ES-I3 (cell line): Measurements from ENCODE around the gene FAM131A.
"Not testable (repeated sequence)": the region's sequence is repeated elsewhere in the genome, so short reads cannot be mapped to it uniquely, and the experiment has no call there.

Experiments
- H3K36me3 ChIP-seq: 2 replicates; pipeline ENCODE4 v1.6.1; 2013; ENCODE audit warnings: mild to moderate bottlenecking, low read length, control low read depth, moderate library complexity; ENCODE audit not compliant: insufficient read depth
- H3K4me1 ChIP-seq: 2 replicates; pipeline ENCODE4 v1.6.1; 2013; ENCODE audit warnings: mild to moderate bottlenecking, control low read depth, low read length; ENCODE audit not compliant: insufficient read depth
- H3K9ac ChIP-seq: 2 replicates; pipeline ENCODE4 v1.6.1; 2013; ENCODE audit warnings: low read depth, mild to moderate bottlenecking, low read length, moderate library complexity
- H3K9me3 ChIP-seq: 2 replicates; pipeline ENCODE4 v1.6.1; 2013; ENCODE audit warnings: mild to moderate bottlenecking, low read length, moderate library complexity; ENCODE audit not compliant: control insufficient read depth, insufficient read depth

FAM131A gene

DNA sequence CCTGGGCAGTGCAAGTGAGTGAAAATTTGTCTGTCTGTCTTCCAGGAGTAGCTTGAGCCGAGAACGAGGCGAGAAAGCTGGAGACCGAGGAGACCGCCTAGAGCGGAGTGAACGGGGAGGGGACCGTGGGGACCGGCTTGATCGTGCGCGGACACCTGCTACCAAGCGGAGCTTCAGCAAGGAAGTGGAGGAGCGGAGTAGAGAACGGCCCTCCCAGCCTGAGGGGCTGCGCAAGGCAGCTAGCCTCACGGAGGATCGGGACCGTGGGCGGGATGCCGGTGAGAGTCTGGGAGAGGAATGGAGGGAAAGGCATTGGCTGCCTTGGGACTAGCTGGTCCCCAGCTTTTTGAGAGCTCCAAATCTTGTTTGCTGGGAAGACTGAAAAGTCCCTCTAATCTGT lies 10.2 kb upstream of the FAM131A start:
- Histone ChIP-seq H3K9me3 (no peaks in the 10 kb centered on the region), H3K4me1 (no peaks in the 10 kb centered on the region), H3K36me3 (peaks cover 70% of the 10 kb centered on the region), H3K9ac (no peak overlapping the region)

DNA sequence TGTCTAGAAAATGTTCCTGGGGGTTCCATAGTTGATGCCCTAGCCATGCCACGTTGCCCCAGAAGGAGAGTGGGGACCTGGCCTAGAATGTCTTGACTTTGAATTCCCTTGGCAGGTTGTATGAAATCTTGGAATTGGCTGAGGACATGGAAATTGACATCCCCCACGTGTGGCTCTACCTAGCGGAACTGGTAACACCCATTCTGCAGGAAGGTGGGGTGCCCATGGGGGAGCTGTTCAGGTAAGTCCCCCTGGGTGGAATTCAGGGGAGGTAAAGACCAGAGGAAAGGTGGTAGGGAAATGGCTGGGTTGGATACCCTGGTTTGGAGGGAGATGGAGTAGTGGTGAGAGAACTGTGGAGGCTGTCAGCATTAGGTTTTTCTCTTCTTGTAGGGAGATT lies 8.9 kb upstream of the FAM131A start:
- Histone ChIP-seq H3K36me3 (peaks cover 65% of the 10 kb centered on the region), H3K9me3 (no peaks in the 10 kb centered on the region), H3K4me1 (no peaks in the 10 kb centered on the region), H3K9ac (no peak overlapping the region)

DNA sequence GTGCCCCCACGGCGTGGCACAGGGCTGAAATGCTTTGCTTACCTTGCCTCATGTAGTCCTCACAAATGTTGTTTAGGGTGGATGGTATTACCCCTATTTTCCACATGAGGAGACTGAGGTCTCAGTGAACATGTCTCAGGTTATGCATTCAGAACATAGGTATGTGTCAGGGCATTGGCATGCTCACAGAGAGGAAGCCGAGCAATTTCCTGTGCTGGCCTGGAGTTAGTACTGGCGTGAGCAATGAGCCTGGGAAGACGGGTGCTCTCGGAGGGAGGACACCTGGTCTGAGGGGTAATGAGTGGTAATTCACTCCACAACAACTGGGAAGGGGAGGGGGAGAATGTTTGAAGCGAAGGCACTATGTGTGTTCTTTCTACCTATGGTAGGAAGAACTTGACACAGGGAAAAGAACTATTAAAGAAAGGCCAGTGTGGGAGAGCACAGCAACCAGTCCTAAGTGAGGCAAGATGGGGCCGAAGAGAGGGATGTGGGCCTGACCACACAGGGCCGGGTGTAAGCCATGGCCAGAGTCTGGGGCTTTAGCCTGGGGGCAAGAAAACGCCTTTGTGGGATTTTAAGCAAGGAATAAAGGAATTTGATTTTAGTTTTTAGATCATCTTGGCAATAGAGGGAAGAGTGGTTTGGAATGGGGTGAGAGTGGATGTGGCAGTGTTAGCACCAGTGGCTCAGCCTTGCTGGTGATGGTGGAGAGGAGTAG lies 4.9 kb upstream of the FAM131A start:
- H3K4me1 ChIP-seq = peaks cover 5% of the 10 kb centered on the region; the same call in 1 of the 2 replicates
- H3K9ac ChIP-seq = no peak overlapping the region
- H3K36me3 ChIP-seq = peaks cover 37% of the 10 kb centered on the region
- no peaks in the 10 kb centered on the region for H3K9me3 ChIP-seq

DNA sequence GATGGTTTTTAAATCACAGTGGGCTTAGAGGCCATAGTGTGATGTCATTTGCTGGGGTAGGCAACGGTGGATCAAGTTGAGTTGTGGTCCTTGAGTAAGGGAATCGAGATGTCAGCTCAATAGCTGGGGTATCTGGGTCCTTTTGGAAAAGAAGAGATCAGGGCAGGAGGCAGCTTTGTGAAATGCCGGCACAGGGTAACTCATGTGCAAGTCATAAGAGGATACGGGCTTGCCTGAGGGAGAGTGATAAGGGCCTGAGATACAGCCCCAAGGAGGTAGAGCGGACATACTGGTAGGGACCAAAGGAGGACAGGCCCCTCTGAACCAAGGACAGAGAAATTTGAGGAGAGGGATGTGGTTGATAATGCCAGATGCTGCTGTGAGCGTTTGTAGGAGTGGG lies 4.2 kb upstream of the FAM131A start:
- H3K36me3 ChIP-seq = peaks cover 35% of the 10 kb centered on the region
- peaks cover 9% of the 10 kb centered on the region; the same call in 1 of the 2 replicates for H3K4me1 ChIP-seq
- no peak overlapping the region for H3K9ac ChIP-seq
- H3K9me3 ChIP-seq = no peaks in the 10 kb centered on the region

DNA sequence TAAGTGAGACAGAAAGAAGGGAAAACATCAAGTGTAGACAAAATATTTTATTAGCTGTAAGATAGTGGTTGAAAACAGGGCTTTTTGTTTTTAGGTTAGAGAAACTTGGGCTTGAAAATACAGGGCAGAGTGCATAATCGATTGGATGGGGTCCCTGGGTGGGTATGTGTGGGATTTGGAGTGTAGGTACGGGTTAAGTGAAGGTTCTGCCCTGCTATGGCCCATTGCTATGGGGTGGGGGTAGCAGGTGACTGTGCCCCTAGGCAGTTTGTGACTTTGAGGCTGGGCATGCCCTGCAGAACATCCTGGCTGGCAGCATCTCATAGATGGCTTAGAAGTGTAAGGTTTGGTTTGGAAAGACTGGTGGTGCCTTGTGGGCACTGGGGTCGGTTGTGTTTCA lies 3.7 kb upstream of the FAM131A start:
- H3K9me3 ChIP-seq = no peaks in the 10 kb centered on the region
- H3K4me1 ChIP-seq = peaks cover 9% of the 10 kb centered on the region; the same call in 1 of the 2 replicates
- H3K9ac ChIP-seq = no peak overlapping the region
- peaks cover 32% of the 10 kb centered on the region for H3K36me3 ChIP-seq

DNA sequence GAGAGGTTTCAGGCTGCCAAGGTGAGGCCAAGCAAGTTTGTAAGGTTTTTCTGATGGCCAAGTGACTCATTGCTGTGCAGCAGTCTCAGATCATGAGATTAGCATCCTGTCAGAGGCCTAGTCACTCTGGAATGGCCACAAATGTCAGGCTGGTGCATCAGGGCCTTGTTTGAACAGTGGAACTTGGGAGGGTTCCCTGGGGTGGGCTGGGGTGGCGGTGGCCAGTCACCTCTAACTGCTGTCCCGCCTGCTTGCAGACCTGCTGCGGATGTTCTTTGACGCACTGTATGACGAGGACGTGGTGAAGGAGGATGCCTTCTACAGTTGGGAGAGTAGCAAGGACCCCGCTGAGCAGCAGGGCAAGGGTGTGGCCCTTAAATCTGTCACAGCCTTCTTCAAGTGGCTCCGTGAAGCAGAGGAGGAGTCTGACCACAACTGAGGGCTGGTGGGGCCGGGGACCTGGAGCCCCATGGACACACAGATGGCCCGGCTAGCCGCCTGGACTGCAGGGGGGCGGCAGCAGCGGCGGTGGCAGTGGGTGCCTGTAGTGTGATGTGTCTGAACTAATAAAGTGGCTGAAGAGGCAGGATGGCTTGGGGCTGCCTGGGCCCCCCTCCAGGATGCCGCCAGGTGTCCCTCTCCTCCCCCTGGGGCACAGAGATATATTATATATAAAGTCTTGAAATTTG lies 2.8 kb upstream of the FAM131A start:
- Histone ChIP-seq H3K36me3 (peaks cover 30% of the 10 kb centered on the region), H3K9me3 (no peaks in the 10 kb centered on the region), H3K9ac (no peak overlapping the region), H3K4me1 (peaks cover 9% of the 10 kb centered on the region; the same call in 1 of the 2 replicates)

DNA sequence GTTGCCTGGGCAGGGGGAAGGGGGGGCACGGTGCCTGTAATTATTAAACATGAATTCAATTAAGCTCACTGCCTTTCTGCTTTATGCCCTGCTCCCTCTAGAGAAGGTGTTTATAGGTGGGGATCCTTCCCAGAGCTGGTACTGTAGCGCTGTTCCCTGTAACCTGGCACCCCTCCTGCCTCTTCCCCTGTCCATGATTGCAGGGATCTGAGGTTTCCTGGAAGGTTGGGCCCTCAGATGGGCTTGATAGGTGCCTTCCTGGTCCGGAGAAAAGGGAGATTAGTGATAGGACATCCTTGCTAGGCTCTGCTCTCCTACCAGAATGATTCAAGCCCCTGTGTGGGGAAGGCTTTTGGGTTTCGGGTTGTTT lies 2.1 kb upstream of the FAM131A start:
- H3K4me1 ChIP-seq = peaks cover 9% of the 10 kb centered on the region; the same call in 1 of the 2 replicates
- peak overlapping the region; percentile 76; the same call in 1 of the 2 replicates for H3K9ac ChIP-seq
- peaks cover 27% of the 10 kb centered on the region for H3K36me3 ChIP-seq
- no peaks in the 10 kb centered on the region for H3K9me3 ChIP-seq

DNA sequence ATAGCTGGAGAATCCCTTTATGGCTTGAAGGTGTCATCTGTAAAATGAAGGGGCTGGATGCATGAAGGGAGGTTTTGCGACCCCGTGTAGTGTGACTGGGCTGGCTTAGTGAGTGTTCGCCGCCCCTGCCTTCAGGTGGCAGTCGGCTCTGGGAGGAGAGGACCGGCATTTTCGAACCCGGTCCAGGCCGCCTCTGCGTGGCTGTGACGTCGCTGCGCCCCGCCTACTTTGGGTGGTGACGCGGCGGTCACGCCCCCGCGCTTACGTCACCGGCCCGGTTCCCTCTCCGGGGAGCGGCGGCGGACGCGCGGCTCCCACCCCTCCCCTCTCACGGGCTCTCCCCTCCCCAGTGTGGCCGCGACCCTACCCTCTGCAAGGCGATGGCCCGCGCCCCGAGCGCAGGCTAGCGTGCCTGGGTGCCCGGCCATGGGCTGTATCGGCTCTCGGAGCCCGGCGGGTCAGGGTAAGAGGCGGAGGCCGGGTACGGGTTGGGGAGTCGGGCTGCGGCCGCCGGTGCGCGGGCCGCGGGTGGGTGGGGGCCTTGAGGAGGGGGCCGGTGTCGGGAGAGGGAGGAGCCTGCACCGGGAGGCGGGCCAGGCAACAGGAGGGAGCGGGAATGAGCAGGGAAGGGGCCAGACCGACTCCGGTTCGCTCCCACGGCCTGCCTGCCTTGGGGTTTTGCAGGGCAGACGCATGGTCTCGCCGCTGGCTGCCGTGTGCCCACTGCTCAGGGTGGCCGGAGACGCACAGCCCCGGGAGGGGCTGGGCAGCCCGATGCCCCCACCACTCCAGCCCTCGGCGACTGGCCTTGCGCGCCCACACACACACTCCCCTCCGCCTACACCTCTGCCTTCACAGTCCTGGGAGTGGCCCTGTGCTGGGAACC lies 1.5 kb upstream of the FAM131A start:
- Histone ChIP-seq H3K9ac (peak overlapping the region; percentile 76), H3K4me1 (peaks cover 14% of the 10 kb centered on the region), H3K36me3 (peaks cover 27% of the 10 kb centered on the region), H3K9me3 (no peaks in the 10 kb centered on the region)

DNA sequence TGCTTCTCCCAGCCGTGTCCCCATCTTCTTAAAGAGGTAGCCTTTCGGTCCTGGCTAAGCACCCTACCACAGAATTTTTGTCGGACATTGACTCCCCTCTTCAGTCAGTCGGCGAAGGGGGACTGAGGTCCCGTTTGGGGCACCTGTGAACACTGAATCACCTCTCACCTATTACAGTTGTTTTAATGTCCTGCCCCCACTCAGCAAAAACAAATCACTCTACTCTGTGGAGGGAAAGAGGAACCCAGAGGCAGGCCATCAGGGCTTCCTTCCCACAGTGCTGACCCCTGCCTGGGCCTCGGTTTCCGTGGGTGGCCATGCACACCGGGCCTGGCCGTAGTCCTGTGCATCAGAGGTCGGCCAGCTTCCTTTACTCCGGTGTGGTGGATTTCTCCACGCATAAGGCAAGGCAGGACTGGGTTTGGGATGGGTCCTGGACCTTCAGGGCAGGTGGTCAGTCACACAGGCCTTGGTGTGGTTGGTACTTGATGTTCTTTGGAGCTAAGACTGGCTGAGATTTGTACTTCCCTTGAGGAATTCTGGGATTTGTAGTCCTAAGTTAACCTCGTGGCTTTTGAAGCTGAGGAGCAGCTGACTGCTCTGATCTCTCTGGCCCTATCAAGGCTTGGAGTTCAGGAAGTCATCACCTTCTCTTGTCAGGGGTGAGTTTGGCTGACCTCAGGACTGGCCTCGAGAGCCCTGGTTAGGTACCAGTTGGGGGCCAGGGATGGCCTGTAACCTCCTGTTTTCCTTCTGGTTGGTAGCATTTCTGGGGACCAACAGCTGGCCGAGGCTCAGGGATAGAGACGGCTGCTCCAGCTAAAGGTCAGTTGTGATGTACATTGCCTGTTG lies 627 bp upstream of the FAM131A start:
- Histone ChIP-seq H3K9ac (peak overlapping the region; percentile 76), H3K36me3 (peaks cover 19% of the 10 kb centered on the region), H3K9me3 (no peaks in the 10 kb centered on the region), H3K4me1 (peaks cover 22% of the 10 kb centered on the region)

DNA sequence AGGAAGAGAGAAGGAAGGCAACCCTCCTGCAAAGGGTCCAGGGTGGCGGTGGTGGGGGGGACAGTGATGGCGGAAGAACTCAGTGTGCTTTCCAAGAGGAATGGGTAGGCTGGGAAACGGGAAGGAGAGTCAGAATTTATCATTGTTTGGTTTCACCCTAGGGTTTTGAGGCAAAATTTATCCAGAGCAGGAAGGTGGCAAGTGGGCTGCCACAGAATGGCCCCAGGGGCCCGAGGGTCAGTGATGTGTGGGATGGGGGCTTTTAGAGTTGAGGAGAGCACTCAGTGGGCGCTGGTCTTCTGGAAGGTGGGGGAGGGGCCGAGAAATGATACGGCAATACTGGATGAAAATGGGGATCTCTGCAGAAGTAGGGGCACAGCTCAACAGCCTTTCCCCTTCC lies 581 bp downstream of the FAM131A start:
- H3K9me3 ChIP-seq = no peaks in the 10 kb centered on the region
- peaks cover 12% of the 10 kb centered on the region for H3K36me3 ChIP-seq
- H3K9ac ChIP-seq = peak overlapping the region; percentile 21; the same call in 1 of the 2 replicates
- H3K4me1 ChIP-seq = peaks cover 23% of the 10 kb centered on the region

DNA sequence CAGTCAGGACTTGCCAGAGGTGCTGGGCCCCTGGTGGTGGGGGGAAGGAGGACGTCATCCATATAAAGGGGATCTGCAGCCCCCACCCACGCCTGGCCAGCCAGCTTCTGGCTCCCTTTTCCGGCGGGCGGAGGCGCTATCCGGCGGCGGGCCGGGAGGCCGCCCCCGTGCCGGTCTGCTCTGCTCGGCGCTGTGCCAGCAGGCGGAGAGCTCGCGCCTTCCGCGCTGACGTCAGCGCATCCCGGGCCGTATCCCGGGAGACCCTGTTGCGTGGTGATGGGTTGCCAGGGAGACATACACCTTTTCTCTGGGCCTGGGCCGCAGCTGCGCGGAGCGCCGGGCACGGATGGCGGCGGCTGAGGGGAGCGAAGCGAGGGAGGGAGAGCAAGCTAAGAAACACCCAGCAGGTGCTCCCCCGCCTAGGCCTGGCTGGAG lies 1.1 kb downstream of the FAM131A start:
- H3K9ac ChIP-seq = peak overlapping the region; percentile 21; the same call in 1 of the 2 replicates
- H3K9me3 ChIP-seq = no peaks in the 10 kb centered on the region
- H3K4me1 ChIP-seq = peaks cover 23% of the 10 kb centered on the region
- H3K36me3 ChIP-seq = peaks cover 7% of the 10 kb centered on the region

DNA sequence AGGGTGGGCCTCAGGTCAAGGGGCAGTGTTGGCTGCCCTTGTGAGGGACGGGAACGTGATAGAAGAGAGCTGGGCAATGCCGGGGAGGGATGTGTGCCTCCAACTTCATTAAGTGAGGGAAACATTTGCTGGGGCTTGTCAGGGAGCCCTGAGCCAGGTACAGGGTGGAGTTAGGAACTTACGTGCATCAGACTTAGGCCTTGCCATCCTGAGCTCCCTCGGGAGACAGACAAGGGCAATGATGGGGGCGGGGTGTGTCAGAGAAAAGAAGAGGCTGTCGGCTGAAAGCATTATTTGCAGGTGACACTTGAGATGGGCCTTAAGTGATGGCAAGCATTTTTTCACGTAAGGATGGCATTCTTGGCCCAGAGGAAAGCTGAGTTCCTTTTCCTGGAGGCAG lies 1.6 kb downstream of the FAM131A start:
- peaks cover 2% of the 10 kb centered on the region for H3K36me3 ChIP-seq

DNA sequence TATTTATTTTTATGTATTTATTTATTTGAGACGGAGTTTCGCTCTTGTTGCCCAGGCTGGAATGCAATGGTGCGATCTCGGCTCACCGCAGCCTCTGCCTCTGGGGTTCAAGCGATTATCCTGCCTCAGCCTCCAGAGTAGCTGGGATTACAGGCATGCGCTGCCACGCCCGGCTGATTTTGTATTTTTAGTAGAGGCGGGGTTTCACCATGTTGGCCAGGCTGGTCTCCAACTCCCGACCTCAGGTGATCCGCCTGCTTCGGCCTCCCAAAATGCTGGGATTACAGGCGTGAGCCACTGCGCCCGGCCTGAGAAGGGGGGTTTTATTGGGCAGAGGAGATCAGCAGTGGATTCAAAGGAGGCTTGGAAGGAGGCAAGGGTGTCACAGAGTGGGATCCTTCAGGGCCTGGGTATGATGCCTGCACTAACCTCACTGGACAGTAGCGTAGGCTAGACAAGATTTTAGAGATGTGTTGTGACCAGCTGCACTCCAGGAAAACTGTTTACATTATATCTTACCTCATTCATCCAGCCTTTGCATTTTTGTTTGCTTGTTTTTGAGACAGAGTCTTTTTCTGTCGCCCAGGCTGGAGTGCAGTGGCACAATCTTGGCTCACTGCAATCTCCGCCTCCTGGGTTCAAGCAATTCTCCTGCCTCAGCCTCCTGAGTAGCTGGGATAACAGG lies 2.2 kb downstream of the FAM131A start:
- H3K9me3 ChIP-seq, H3K9ac ChIP-seq, H3K36me3 ChIP-seq: not testable (repeated sequence)
- H3K4me1 ChIP-seq = peaks cover 23% of the 10 kb centered on the region

More for the DNA sequence above, 1.6 kb downstream of the FAM131A start:
- peaks cover 23% of the 10 kb centered on the region for H3K4me1 ChIP-seq
- peak overlapping the region; percentile 17; the same call in 1 of the 2 replicates for H3K9ac ChIP-seq
- no peaks in the 10 kb centered on the region for H3K9me3 ChIP-seq
